ENCODE results near the gene MACC1. TPM values are rescaled to one million over a fixed set of nuclear protein-coding genes. Genes with fewer than 3 reads are reported as not detected.

The MACC1 gene
- total and polyA plus RNA-seq, 2 of the 13 experiments (the other 11 are each of a cell fraction or from before 2014, with no cell fraction given): 0.04 TPM; not detected in 1

GRCh38 chr7:20249376-20249775, 32.2 kb upstream of the MACC1 start:
- DNase-seq (ENCODE audit: low spot score) (no peak), FAIRE-seq (no peak), ATAC-seq (no peak)
- H2AFZ ChIP-seq (ENCODE audit: low read length): no peak overlapping the region
- H3K79me2 ChIP-seq (ENCODE audit: insufficient read depth, low read length): no peaks in the 10 kb centered on the region
- H4K20me1 ChIP-seq (ENCODE audit: insufficient read depth, low read length): no peaks in the 10 kb centered on the region
- H3K4me3 ChIP-seq (replicated peaks in 1 of 3; ENCODE audit: insufficient read depth in 1 of 3, low read depth in 2 of 3, low read length in 3 of 3): no peak overlapping the region
- H3K36me3 ChIP-seq (replicated peaks in 1 of 2; ENCODE audit: control insufficient read depth in 1 of 2, insufficient read depth in 2 of 2, low read length in 2 of 2): no peaks in the 10 kb centered on the region
- H3K9ac ChIP-seq (ENCODE audit: insufficient read depth, low read depth, low read length): no peak overlapping the region
- in situ Hi-C loops (cut with HindIII; ENCODE audit: extremely low pct_ligation_motif_present, low pct_unique_long_range_greater_than_20kb) (no loop called here), intact Hi-C loops (cut with micrococcal nuclease; ENCODE audit: unreplicated experiment) (no loop called here)
- H3K27ac ChIP-seq (ENCODE audit: extremely low read length, insufficient read depth, low read length): no peak overlapping the region
- no TSS peak for BruUV-seq (replicated peaks)
- no peaks in the 10 kb centered on the region for H3K27me3 ChIP-seq (ENCODE audit: control insufficient read depth in 1 of 2, insufficient read depth in 2 of 2, low read length in 2 of 2)
- TF ChIP-seq GMEB2 (CRISPR knock-in tag; IDR thresholded peaks at IDR 0.05; ENCODE audit: low read depth): no peak
- TF ChIP-seq, protein P1, sequence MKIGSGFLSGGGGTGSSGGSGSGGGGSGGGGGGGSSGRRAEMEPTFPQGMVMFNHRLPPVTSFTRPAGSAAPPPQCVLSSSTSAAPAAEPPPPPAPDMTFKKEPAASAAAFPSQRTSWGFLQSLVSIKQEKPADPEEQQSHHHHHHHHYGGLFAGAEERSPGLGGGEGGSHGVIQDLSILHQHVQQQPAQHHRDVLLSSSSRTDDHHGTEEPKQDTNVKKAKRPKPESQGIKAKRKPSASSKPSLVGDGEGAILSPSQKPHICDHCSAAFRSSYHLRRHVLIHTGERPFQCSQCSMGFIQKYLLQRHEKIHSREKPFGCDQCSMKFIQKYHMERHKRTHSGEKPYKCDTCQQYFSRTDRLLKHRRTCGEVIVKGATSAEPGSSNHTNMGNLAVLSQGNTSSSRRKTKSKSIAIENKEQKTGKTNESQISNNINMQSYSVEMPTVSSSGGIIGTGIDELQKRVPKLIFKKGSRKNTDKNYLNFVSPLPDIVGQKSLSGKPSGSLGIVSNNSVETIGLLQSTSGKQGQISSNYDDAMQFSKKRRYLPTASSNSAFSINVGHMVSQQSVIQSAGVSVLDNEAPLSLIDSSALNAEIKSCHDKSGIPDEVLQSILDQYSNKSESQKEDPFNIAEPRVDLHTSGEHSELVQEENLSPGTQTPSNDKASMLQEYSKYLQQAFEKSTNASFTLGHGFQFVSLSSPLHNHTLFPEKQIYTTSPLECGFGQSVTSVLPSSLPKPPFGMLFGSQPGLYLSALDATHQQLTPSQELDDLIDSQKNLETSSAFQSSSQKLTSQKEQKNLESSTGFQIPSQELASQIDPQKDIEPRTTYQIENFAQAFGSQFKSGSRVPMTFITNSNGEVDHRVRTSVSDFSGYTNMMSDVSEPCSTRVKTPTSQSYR (CRISPR knock-in tag; IDR thresholded peaks at IDR 0.05; ENCODE audit: borderline replicate concordance): no peak
- TF ChIP-seq MXD4 (CRISPR knock-in tag; IDR thresholded peaks at IDR 0.05): no peak
- no peak for TF ChIP-seq ZNF558 (CRISPR knock-in tag; IDR thresholded peaks at IDR 0.05; ENCODE audit: borderline replicate concordance)
- TF ChIP-seq ZNF75D (CRISPR knock-in tag; IDR thresholded peaks at IDR 0.05; ENCODE audit: borderline replicate concordance): no peak
- no peak for TF ChIP-seq NFAT5 (CRISPR knock-in tag; IDR thresholded peaks at IDR 0.05)
- TF ChIP-seq RELA (CRISPR knock-in tag; IDR thresholded peaks at IDR 0.05): no peak
- TF ChIP-seq, protein P2, sequence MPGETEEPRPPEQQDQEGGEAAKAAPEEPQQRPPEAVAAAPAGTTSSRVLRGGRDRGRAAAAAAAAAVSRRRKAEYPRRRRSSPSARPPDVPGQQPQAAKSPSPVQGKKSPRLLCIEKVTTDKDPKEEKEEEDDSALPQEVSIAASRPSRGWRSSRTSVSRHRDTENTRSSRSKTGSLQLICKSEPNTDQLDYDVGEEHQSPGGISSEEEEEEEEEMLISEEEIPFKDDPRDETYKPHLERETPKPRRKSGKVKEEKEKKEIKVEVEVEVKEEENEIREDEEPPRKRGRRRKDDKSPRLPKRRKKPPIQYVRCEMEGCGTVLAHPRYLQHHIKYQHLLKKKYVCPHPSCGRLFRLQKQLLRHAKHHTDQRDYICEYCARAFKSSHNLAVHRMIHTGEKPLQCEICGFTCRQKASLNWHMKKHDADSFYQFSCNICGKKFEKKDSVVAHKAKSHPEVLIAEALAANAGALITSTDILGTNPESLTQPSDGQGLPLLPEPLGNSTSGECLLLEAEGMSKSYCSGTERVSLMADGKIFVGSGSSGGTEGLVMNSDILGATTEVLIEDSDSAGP (CRISPR knock-in tag; IDR thresholded peaks at IDR 0.05; ENCODE audit: borderline replicate concordance): no peak
- TF ChIP-seq HNRNPL (IDR thresholded peaks at IDR 0.05; ENCODE audit: low read depth, low read length): no peak
- no peak for TF ChIP-seq THRA (CRISPR knock-in tag; IDR thresholded peaks at IDR 0.05; ENCODE audit: borderline replicate concordance)
- TF ChIP-seq RFXANK (CRISPR knock-in tag; IDR thresholded peaks at IDR 0.05): no peak
- no peak for TF ChIP-seq TGIF2 (CRISPR knock-in tag; IDR thresholded peaks at IDR 0.05)
- no peaks in the 10 kb centered on the region for H3K9me3 ChIP-seq (ENCODE audit: low read length)
- CTCF ChIA-PET (ENCODE audit: low intra/inter-chr PET ratio, low total read pairs): no interaction called here
- no peak overlapping the region for H3K4me2 ChIP-seq (ENCODE audit: low read depth, low read length)
- H3K4me1 ChIP-seq (ENCODE audit: insufficient read depth, low read length): no peaks in the 10 kb centered on the region
- WGBS (ENCODE audit: low lambda C conversion rate): 23% methylated on average over 4 of the region's 4 CpGs
- POLR2A ChIA-PET: no interaction called here
